HEK293 (cell line): ENCODE results near the gene TRPC4.
"Not testable (repeated sequence)": the region's sequence is repeated elsewhere in the genome, so short reads cannot be mapped to it uniquely, and the experiment has no call there.

Experiments used
- CTCF ChIA-PET: fragments of 350-600 bp; formaldehyde crosslinking; extraction: SDS; loops from one replicate; lab custom pipeline; 2021; ENCODE audit warnings: antibody characterized with exemption; lab: Yijun Ruan, JAX
- POLR2A ChIA-PET: fragments of 300-600 bp; formaldehyde crosslinking; extraction: SDS; loops from one replicate; lab custom pipeline; 2020; ENCODE audit warnings: antibody characterized with exemption, inconsistent platforms; lab: Yijun Ruan, JAX
- H3K27ac ChIP-seq: fragments of 200-500 bp; sonication (Bioruptor generic); 2 replicates; pipeline ENCODE4 v1.5.1; 2014; ENCODE audit warnings: low read depth, low read length, control low read depth, inconsistent platforms; ENCODE audit errors: extremely low read depth
- H3K36me3 ChIP-seq, 2 experiments: fragments of 200-500 bp in 1 of 2; sonication (Bioruptor generic) in 1 of 2; 1 replicate in 1 of 2; 2 replicates in 1 of 2; pipeline ENCODE4 v1.5.1; 2014 to 2017; ENCODE audit warnings: inconsistent platforms in 2 of 2, low read length in 2 of 2; ENCODE audit not compliant: control insufficient read depth in 2 of 2, insufficient read depth in 1 of 2
- H3K4me1 ChIP-seq: fragments of 200-500 bp; sonication (Bioruptor generic); 2 replicates; pipeline ENCODE4 v1.5.1; 2014; ENCODE audit warnings: mild to moderate bottlenecking, low read length, inconsistent platforms; ENCODE audit not compliant: control insufficient read depth, insufficient read depth
- H3K4me3 ChIP-seq: 2 replicates; pipeline ENCODE4 v1.5.1; 2011; ENCODE audit warnings: low read depth, mild to moderate bottlenecking, control low read depth, low read length, moderate library complexity
- H3K9me3 ChIP-seq: fragments of 200-500 bp; sonication (Bioruptor generic); 2 replicates; pipeline ENCODE4 v1.5.1; 2014; ENCODE audit warnings: low read depth, low read length, inconsistent platforms; ENCODE audit not compliant: control insufficient read depth, insufficient read depth
- MYNN ChIP-seq: fragments of 450-650 bp; formaldehyde crosslinking; IDR thresholded peaks from 2 replicates; pipeline ENCODE4 v1.5.1; 2016; ENCODE audit warnings: missing biosample characterization, missing genetic modification characterization, borderline replicate concordance
- SCRT2 ChIP-seq: fragments of 450-650 bp; formaldehyde crosslinking; IDR thresholded peaks from 2 replicates; pipeline ENCODE4 v1.5.1; 2016; ENCODE audit warnings: missing biosample characterization, missing genetic modification characterization
- YY1 ChIP-seq: fragments of 450-650 bp; formaldehyde crosslinking; IDR thresholded peaks from 2 replicates; pipeline ENCODE4 v1.5.1; 2018; ENCODE audit warnings: missing biosample characterization, missing genetic modification characterization
- ZBTB8A ChIP-seq: fragments of 450-650 bp; formaldehyde crosslinking; IDR thresholded peaks from 2 replicates; pipeline ENCODE4 v1.5.1; 2016; ENCODE audit warnings: missing biosample characterization, missing genetic modification characterization
- ZFP3 ChIP-seq: fragments of 450-650 bp; formaldehyde crosslinking; IDR thresholded peaks from 2 replicates; pipeline ENCODE4 v1.5.1; 2016; ENCODE audit warnings: low read depth, missing biosample characterization, missing genetic modification characterization
- ZFP41 ChIP-seq: fragments of 450-650 bp; formaldehyde crosslinking; IDR thresholded peaks from 2 replicates; pipeline ENCODE4 v1.5.1; 2016; ENCODE audit warnings: missing biosample characterization, missing genetic modification characterization, borderline replicate concordance
- ZNF174 ChIP-seq: fragments of 450-650 bp; formaldehyde crosslinking; IDR thresholded peaks from 2 replicates; pipeline ENCODE4 v1.5.0; 2017; ENCODE audit warnings: missing biosample characterization, mild to moderate bottlenecking, missing genetic modification characterization
- ZNF211 ChIP-seq: fragments of 450-650 bp; formaldehyde crosslinking; IDR thresholded peaks from 2 replicates; pipeline ENCODE4 v1.5.1; 2016; ENCODE audit warnings: low read depth, missing biosample characterization, missing genetic modification characterization
- ZNF274 ChIP-seq, 2 experiments: fragments of 200-500 bp in 1 of 2; fragments of 450-650 bp in 1 of 2; sonication (Bioruptor generic) in 1 of 2; formaldehyde crosslinking in 1 of 2; IDR thresholded peaks; 2 replicates each; pipeline versions ENCODE4 v1.5.1 to v1.6.1; 2014 to 2016; ENCODE audit warnings: borderline replicate concordance in 1 of 2, inconsistent platforms in 1 of 2, low read length in 1 of 2, missing biosample characterization in 1 of 2, missing genetic modification characterization in 1 of 2
- ZNF473 ChIP-seq: fragments of 450-650 bp; formaldehyde crosslinking; IDR thresholded peaks from 2 replicates; pipeline ENCODE4 v1.5.1; 2017; ENCODE audit warnings: missing biosample characterization, missing genetic modification characterization
- ZNF600 ChIP-seq: fragments of 450-650 bp; formaldehyde crosslinking; IDR thresholded peaks from 2 replicates; pipeline ENCODE4 v1.5.1; 2016; ENCODE audit warnings: missing biosample characterization, missing genetic modification characterization
- ZNF624 ChIP-seq: fragments of 450-650 bp; formaldehyde crosslinking; IDR thresholded peaks from 2 replicates; pipeline ENCODE4 v1.5.1; 2017; ENCODE audit warnings: missing biosample characterization, missing genetic modification characterization
- ZNF707 ChIP-seq: fragments of 450-650 bp; formaldehyde crosslinking; IDR thresholded peaks from 2 replicates; pipeline ENCODE4 v1.5.1; 2016; ENCODE audit warnings: missing biosample characterization, missing genetic modification characterization
- TF ChIP-seq, protein P1 (sequence below): fragments of 450-650 bp; formaldehyde crosslinking; IDR thresholded peaks from 2 replicates; pipeline ENCODE4 v1.5.1; 2017; ENCODE audit warnings: missing biosample characterization, mild to moderate bottlenecking, missing genetic modification characterization, moderate library complexity

The TRPC4 gene

DNA sequence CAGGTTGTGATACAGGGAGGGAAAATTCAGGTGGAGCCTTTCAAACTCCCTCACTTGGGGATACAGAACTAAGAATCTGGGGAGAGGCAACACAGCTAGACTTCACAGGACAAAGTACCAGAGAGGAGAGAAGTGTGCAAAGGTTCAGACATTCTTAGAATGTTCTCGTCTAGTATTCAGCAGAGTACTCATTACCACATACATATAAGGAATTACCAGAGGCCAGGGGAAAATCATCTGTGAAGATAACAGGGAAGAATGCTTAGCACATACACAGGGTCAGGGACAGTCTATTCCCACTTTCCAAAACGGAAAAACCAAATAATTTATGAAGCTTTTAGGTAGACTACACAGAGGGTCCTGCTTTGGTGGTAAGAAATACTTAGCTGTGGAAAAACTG, 58.1 kb downstream of the TRPC4 start:
- ChIA-PET POLR2A (no interaction called here), CTCF (no interaction called here)
- no peak for TF ChIP-seq ZNF624
- TF ChIP-seq, protein P1, sequence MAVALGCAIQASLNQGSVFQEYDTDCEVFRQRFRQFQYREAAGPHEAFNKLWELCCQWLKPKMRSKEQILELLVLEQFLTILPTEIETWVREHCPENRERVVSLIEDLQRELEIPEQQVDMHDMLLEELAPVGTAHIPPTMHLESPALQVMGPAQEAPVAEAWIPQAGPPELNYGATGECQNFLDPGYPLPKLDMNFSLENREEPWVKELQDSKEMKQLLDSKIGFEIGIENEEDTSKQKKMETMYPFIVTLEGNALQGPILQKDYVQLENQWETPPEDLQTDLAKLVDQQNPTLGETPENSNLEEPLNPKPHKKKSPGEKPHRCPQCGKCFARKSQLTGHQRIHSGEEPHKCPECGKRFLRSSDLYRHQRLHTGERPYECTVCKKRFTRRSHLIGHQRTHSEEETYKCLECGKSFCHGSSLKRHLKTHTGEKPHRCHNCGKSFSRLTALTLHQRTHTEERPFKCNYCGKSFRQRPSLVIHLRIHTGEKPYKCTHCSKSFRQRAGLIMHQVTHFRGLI (tag by site-specific recombination) = no peak
- no peak for TF ChIP-seq ZNF707
- no peak for TF ChIP-seq ZNF274 (IDR thresholded peaks at IDR 0.05; ENCODE audit: low read length)
- TF ChIP-seq ZNF274 (tag by site-specific recombination; IDR thresholded peaks at IDR 0.05; ENCODE audit: borderline replicate concordance) = no peak
- TF ChIP-seq ZNF600 = no peak
- TF ChIP-seq MYNN (tag by site-specific recombination) = no peak
- Histone ChIP-seq H3K9me3 (no peaks in the 10 kb centered on the region; the same call in 1 of the 2 replicates), H3K27ac (no peak overlapping the region), H3K36me3 (no peaks in the 10 kb centered on the region), H3K4me3 (no peak overlapping the region), H3K4me1 (no peaks in the 10 kb centered on the region)

DNA sequence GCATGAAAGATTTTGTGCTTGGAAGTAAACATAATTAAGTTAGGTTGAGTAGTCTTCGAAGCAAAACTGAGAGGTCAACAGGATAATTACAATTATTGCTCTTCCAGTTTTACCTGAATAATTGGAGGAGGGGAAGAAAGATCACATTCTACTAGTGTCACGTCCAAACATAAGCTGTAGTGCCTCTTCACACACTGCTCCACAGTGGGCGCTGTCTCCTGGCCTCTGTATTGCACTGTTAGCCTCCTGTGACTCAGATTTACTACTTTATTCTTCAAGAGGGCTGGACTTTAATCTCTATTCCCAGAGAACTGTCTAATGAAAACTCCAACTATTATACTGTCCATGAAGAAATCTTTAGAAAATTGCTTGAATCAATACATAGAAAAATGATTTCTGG, 62.9 kb downstream of the TRPC4 start:
- ChIA-PET CTCF (no interaction called here), POLR2A (no interaction called here)
- no peak overlapping the region for H3K27ac ChIP-seq
- TF ChIP-seq SCRT2 (tag by site-specific recombination) (no peak), ZFP3 (tag by site-specific recombination) (no peak), ZNF211 (tag by site-specific recombination) (no peak), ZBTB8A (tag by site-specific recombination) (no peak)
- no peaks in the 10 kb centered on the region for H3K9me3 ChIP-seq
- no peaks in the 10 kb centered on the region for H3K4me1 ChIP-seq
- H3K36me3 ChIP-seq = no peaks in the 10 kb centered on the region
- H3K4me3 ChIP-seq = no peak overlapping the region

DNA sequence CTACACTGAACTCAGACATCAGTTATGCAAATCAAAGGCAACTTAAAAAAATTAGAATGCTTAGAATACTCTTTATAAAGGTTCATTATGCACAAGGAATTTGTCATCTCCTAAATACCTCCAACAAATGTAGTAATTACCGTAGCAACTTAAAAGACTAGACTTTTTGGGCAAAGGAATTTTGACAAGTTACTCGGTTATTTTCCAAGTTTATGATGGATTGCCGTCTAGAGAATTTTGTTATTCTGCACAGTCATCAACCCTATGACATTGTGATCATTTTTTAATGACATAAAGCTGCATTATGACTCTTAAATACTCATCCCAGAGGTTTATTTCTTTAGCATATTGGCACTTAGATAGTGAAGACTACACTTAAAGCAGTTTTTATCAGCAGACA, 71.9 kb downstream of the TRPC4 start:
- TF ChIP-seq ZFP41 = no peak
- ChIA-PET CTCF (no interaction called here), POLR2A (no interaction called here)
- H3K9me3 ChIP-seq = no peaks in the 10 kb centered on the region
- no peaks in the 10 kb centered on the region for H3K4me1 ChIP-seq
- H3K4me3 ChIP-seq = no peak overlapping the region
- H3K27ac ChIP-seq = no peak overlapping the region
- H3K36me3 ChIP-seq = no peaks in the 10 kb centered on the region

DNA sequence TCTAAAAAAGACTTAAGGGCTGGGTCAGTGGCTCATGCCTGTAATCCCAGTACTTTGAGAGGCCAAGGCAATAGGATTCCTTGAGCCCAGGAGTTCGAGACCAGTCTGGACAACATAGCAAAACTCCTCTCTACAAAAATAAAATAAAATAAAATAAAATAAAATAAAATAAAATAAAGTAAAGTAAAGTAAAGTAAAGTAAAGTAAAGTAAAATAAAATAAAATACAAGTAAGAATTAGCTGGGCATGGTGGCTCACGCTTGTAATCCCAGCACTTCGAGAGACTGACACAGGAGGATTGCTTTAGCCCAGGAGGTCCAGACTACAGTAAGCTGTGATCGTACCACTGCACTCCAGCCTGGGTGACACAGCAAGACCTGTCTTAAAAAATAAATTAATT, 72.8 kb downstream of the TRPC4 start:
- H3K27ac ChIP-seq, CTCF ChIA-PET, H3K4me1 ChIP-seq, H3K9me3 ChIP-seq, H3K4me3 ChIP-seq, H3K36me3 ChIP-seq, POLR2A ChIA-PET: not testable (repeated sequence)

DNA sequence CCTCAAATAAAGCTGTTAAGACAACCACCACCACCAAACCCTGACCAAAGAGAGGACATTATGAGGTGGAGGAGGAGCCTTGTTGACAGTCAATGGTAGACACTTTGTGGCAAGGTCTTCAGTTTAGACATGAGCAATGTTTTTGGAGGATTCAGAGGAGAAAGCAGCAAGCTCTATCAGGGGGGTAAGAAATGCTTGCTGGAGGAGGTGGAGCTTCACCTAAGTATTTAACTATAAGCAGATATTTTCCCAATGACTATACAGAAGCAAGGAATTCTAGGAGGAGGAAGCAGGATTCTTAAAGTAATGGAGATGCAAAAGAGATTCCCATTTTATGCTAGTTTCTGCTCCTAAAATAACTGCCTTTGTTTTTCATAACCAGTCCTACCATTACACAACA, 74.2 kb downstream of the TRPC4 start:
- TF ChIP-seq ZNF174 (tag by site-specific recombination) (no peak), ZNF473 (tag by site-specific recombination) (no peak), YY1 (no peak)
- Histone ChIP-seq H3K9me3 (no peaks in the 10 kb centered on the region), H3K4me3 (no peak overlapping the region), H3K4me1 (no peaks in the 10 kb centered on the region), H3K36me3 (no peaks in the 10 kb centered on the region), H3K27ac (no peak overlapping the region)
- CTCF ChIA-PET = no interaction called here
- POLR2A ChIA-PET = no interaction called here
